MM.1S (cell line): ENCODE data around the gene ZNF609.

ENCODE experiments used
- DNase-seq: peaks from one replicate; pipeline ENCODE4 v3.0.0-alpha.2; 2015
- H2AFZ ChIP-seq: fragments of 300-600 bp; sonication (generic); 2 replicates; pipeline ENCODE4 v1.6.0; 2016; ENCODE audit warnings: antibody characterized with exemption, low read length
- H3F3A ChIP-seq: fragments of 300-600 bp; sonication (generic); 2 replicates; pipeline ENCODE4 v1.6.1; 2016; ENCODE audit warnings: mild to moderate bottlenecking, antibody characterized with exemption, low read length, moderate library complexity, mixed read lengths; ENCODE audit not compliant: insufficient read depth
- H3K27ac ChIP-seq: fragments of 300-600 bp; sonication (generic); 2 replicates; pipeline ENCODE4 v1.5.1; 2016; ENCODE audit warnings: mild to moderate bottlenecking, low read length
- H3K27me3 ChIP-seq: fragments of 300-600 bp; sonication (generic); replicated peaks from 2 replicates; pipeline ENCODE4 v1.6.0; 2016; ENCODE audit warnings: low read length; ENCODE audit not compliant: insufficient read depth
- H3K36me3 ChIP-seq: fragments of 300-600 bp; sonication (generic); replicated peaks from 2 replicates; pipeline ENCODE4 v1.6.1; 2016; ENCODE audit warnings: mild to moderate bottlenecking, low read length, mixed read lengths; ENCODE audit not compliant: insufficient read depth
- H3K4me1 ChIP-seq: fragments of 300-600 bp; sonication (generic); 2 replicates; pipeline ENCODE4 v1.6.1; 2016; ENCODE audit warnings: low read length, mixed read lengths
- H3K4me2 ChIP-seq: fragments of 300-600 bp; sonication (generic); 2 replicates; pipeline ENCODE4 v1.6.0; 2016; ENCODE audit warnings: low read depth, low read length
- H3K4me3 ChIP-seq: fragments of 300-600 bp; sonication (generic); 2 replicates; pipeline ENCODE4 v1.5.1; 2016; ENCODE audit warnings: low read length, mixed read lengths
- H3K79me2 ChIP-seq: fragments of 300-600 bp; sonication (generic); 2 replicates; pipeline ENCODE4 v1.6.1; 2016; ENCODE audit warnings: mixed run types, low read length, mixed read lengths
- H3K9ac ChIP-seq: fragments of 300-600 bp; sonication (generic); 2 replicates; pipeline ENCODE4 v1.6.1; 2016; ENCODE audit warnings: low read length, mixed read lengths
- H3K9me2 ChIP-seq: fragments of 300-600 bp; sonication (generic); replicated peaks from 2 replicates; pipeline ENCODE4 v1.6.1; 2016; ENCODE audit warnings: mild to moderate bottlenecking, low read length, mixed read lengths; ENCODE audit not compliant: insufficient read depth
- H3K9me3 ChIP-seq: fragments of 300-600 bp; sonication (generic); replicated peaks from 2 replicates; pipeline ENCODE4 v1.6.1; 2016; ENCODE audit warnings: mild to moderate bottlenecking, low read length, mixed read lengths; ENCODE audit not compliant: insufficient read depth
- H4K20me1 ChIP-seq: fragments of 300-600 bp; sonication (generic); 2 replicates; pipeline ENCODE4 v1.6.1; 2016; ENCODE audit warnings: mild to moderate bottlenecking, low read length, moderate library complexity, mixed read lengths; ENCODE audit not compliant: insufficient read depth
- EZH2 ChIP-seq: fragments of 300-600 bp; sonication (generic); optimal IDR thresholded peaks from 2 replicates; pipeline ENCODE3; 2017; ENCODE audit warnings: low read depth, mild to moderate bottlenecking, antibody characterized with exemption, low read length, mixed read lengths
- EZH2phosphoT487 ChIP-seq: fragments of 300-600 bp; sonication (generic); IDR thresholded peaks from 2 replicates; pipeline ENCODE4 v1.6.1; 2018; ENCODE audit warnings: antibody characterized with exemption, low read length
- TF ChIP-seq, protein P1 (sequence below): fragments of 300-600 bp; sonication (generic); IDR thresholded peaks from 2 replicates; pipeline ENCODE4 v1.5.1; 2016; ENCODE audit warnings: antibody characterized with exemption, low read length, mixed read lengths

The ZNF609 gene

DNA sequence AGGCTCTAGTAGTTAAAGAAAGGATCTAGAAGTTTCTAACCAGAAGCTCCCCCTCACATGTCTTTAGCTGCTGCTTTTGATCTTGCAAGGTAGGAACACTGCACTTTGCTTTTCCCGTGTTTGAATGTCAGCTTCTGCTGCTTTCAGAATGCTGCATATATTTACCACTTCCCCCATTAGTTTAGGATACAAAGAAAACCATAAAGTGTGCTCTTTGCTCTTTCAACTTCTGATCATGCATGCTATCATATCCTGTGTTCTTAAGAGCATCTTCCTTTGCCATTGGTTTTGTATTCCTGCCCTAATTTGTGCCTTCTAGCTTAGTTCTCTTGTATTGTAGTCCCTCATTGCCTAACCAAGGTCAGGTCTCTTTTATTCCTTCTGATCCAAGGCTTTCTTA lies 43.3 kb downstream of the ZNF609 start:
- no peak for DNase-seq
- no peaks in the 10 kb centered on the region for H3K9me2 ChIP-seq
- no peak overlapping the region for H3K27ac ChIP-seq
- no peak overlapping the region for H3K9ac ChIP-seq
- no peaks in the 10 kb centered on the region for H3K79me2 ChIP-seq
- H4K20me1 ChIP-seq, result no peaks in the 10 kb centered on the region
- H3F3A ChIP-seq, result no peaks in the 10 kb centered on the region
- no peak overlapping the region for H3K4me3 ChIP-seq
- no peak overlapping the region for H2AFZ ChIP-seq
- no peaks in the 10 kb centered on the region for H3K9me3 ChIP-seq
- no peak overlapping the region for H3K4me2 ChIP-seq
- no peaks in the 10 kb centered on the region for H3K4me1 ChIP-seq
- H3K27me3 ChIP-seq, result no peaks in the 10 kb centered on the region
- TF ChIP-seq EZH2, result no peak
- TF ChIP-seq, protein P1, sequence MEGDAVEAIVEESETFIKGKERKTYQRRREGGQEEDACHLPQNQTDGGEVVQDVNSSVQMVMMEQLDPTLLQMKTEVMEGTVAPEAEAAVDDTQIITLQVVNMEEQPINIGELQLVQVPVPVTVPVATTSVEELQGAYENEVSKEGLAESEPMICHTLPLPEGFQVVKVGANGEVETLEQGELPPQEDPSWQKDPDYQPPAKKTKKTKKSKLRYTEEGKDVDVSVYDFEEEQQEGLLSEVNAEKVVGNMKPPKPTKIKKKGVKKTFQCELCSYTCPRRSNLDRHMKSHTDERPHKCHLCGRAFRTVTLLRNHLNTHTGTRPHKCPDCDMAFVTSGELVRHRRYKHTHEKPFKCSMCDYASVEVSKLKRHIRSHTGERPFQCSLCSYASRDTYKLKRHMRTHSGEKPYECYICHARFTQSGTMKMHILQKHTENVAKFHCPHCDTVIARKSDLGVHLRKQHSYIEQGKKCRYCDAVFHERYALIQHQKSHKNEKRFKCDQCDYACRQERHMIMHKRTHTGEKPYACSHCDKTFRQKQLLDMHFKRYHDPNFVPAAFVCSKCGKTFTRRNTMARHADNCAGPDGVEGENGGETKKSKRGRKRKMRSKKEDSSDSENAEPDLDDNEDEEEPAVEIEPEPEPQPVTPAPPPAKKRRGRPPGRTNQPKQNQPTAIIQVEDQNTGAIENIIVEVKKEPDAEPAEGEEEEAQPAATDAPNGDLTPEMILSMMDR, result no peak
- no peak for TF ChIP-seq EZH2phosphoT487
- no peaks in the 10 kb centered on the region for H3K36me3 ChIP-seq

DNA sequence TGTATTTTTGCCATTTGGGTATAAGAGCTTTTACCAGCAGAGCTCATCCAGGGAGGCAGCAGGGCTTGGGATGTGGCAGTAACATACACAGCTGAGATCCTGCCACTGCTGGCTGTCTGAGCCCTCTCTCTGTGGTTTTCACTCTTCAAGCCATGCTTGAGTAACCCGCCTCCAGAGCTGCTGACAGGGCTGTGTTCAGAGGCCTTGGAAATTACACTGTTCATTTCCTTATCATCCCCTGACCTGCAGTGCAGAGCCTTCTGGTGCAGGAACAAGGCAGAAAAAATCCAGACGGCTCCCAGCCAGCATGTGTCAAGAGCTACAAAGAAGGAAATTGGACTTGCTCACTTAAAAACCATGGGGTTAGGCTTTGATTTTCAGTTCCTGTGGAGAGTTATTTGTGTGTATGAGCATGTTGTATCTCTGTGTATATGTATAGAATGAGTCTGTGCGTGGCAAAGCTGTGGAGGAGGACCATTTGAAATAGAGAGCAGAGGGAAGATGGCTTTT lies 47.0 kb downstream of the ZNF609 start:
- Histone ChIP-seq H3K27ac (no peak overlapping the region), H3K9me2 (no peaks in the 10 kb centered on the region), H3K27me3 (no peaks in the 10 kb centered on the region), H3F3A (no peaks in the 10 kb centered on the region), H3K9me3 (no peaks in the 10 kb centered on the region), H3K4me2 (no peak overlapping the region), H3K9ac (no peak overlapping the region), H3K36me3 (no peaks in the 10 kb centered on the region), H2AFZ (no peak overlapping the region), H4K20me1 (no peaks in the 10 kb centered on the region), H3K4me1 (no peaks in the 10 kb centered on the region), H3K4me3 (no peak overlapping the region), H3K79me2 (no peaks in the 10 kb centered on the region)
- DNase-seq, result no peak
- TF ChIP-seq EZH2phosphoT487 (no peak), EZH2 (no peak)

DNA sequence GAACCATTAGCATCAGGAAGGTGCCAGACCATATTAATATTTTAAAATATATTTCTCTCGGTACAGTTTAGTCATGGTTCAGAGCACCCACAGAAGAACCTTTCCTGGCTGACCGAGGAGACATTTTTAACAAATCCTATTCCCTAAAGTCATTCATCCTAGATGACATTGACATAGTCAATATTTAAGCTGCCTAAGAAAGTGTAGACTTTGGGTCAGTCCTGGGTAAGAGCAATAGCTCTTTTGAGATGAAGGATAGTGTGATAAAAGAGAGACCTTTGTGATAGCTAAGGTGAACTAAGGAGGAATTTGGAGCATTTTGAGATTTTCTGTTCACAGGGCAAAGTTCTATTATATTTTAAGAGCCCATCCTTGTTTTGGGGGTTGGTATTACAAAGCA lies 47.5 kb downstream of the ZNF609 start:
- Histone ChIP-seq H3K27ac (no peak overlapping the region), H3F3A (no peaks in the 10 kb centered on the region), H3K9me2 (no peaks in the 10 kb centered on the region), H2AFZ (no peak overlapping the region), H3K36me3 (no peaks in the 10 kb centered on the region), H3K4me3 (no peak overlapping the region), H3K9me3 (no peaks in the 10 kb centered on the region), H3K4me2 (no peak overlapping the region), H3K4me1 (no peaks in the 10 kb centered on the region), H3K27me3 (no peaks in the 10 kb centered on the region), H3K79me2 (no peaks in the 10 kb centered on the region), H4K20me1 (no peaks in the 10 kb centered on the region), H3K9ac (no peak overlapping the region)
- TF ChIP-seq EZH2phosphoT487, result no peak
- no peak for TF ChIP-seq EZH2
- TF ChIP-seq, protein P1, result no peak
- DNase-seq, result no peak

DNA sequence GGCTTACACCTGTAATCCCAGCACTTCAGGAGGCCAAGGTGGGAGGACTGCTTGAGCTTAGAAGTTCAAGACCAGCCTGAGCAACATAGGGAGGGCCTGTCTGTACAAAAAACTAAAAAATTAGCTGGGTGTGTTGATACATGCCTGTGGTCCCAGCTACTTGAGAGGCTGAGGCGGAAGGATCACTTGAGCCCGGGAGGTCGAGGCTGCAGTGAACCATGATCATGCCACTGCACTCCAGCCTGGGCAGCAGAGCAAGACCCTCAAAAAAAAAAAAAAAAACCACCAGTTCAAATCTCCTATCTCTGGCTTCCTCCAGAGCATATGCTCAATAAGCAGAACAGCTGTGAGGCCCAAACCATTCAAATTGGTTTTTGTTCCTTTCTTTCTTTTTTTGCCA lies 53.4 kb downstream of the ZNF609 start:
- H3K9ac ChIP-seq, result no peak overlapping the region
- H3K27ac ChIP-seq, result no peak overlapping the region
- no peak for DNase-seq
- no peaks in the 10 kb centered on the region for H3F3A ChIP-seq
- H3K9me2 ChIP-seq, result no peaks in the 10 kb centered on the region
- no peaks in the 10 kb centered on the region for H4K20me1 ChIP-seq
- TF ChIP-seq EZH2phosphoT487 (no peak), EZH2 (no peak)
- TF ChIP-seq, protein P1, result no peak
- no peaks in the 10 kb centered on the region for H3K9me3 ChIP-seq
- H3K4me3 ChIP-seq, result no peak overlapping the region
- H3K4me2 ChIP-seq, result no peak overlapping the region
- no peaks in the 10 kb centered on the region for H3K27me3 ChIP-seq
- no peaks in the 10 kb centered on the region for H3K4me1 ChIP-seq
- H2AFZ ChIP-seq, result no peak overlapping the region
- no peaks in the 10 kb centered on the region for H3K36me3 ChIP-seq
- peaks cover 20% of the 10 kb centered on the region for H3K79me2 ChIP-seq
